IMR-90 (cell line): ENCODE results near the gene ZYG11B. TPM values are rescaled to one million over a fixed set of nuclear protein-coding genes. Genes with fewer than 3 reads are reported as not detected.

ENCODE experiments used
- ATAC-seq: fragments of 200-7000 bp; cut with Tn5 transposase; 2 replicates; pipeline ENCODE4 v1.9.1; 2020; ENCODE audit warnings: low read depth, mild to moderate bottlenecking, moderate library complexity
- BruUV-seq: library from RNA; stranded (reverse); fragments of 400-500 nt; replicated peaks from 2 replicates; lab custom pipeline; 2021; lab: Mats Ljungman, UMichigan
- CTCF ChIA-PET: fragments of 300-600 bp; formaldehyde crosslinking; extraction: SDS; loops from one replicate; lab custom pipeline; 2021; ENCODE audit warnings: antibody characterized with exemption; lab: Yijun Ruan, JAX
- POLR2A ChIA-PET: fragments of 300-600 bp; sonication (Branson Sonifier 250); formaldehyde crosslinking; loops from one replicate; lab custom pipeline; 2022; ENCODE audit warnings: antibody characterized with exemption; ENCODE audit not compliant: unreplicated experiment; lab: Charles Lee
- DNase-seq: peaks from one replicate; pipeline ENCODE4 v3.0.0; 2013
- H2AFZ ChIP-seq: replicated peaks from 2 replicates; pipeline ENCODE3; 2013; ENCODE audit warnings: low read length, mild to moderate bottlenecking; ENCODE audit not compliant: poor library complexity
- H2AK5ac ChIP-seq: 2 replicates; pipeline ENCODE4 v1.6.1; 2013; ENCODE audit warnings: low read depth, low read length, inconsistent platforms
- H2AK9ac ChIP-seq: replicated peaks from 2 replicates; pipeline ENCODE3; 2013; ENCODE audit warnings: mild to moderate bottlenecking, low read depth, low read length, moderate library complexity; ENCODE audit not compliant: poor library complexity
- H2BK120ac ChIP-seq: 2 replicates; pipeline ENCODE4 v1.6.1; 2013; ENCODE audit warnings: low read depth, low read length, inconsistent platforms
- H2BK15ac ChIP-seq: 3 replicates; pipeline ENCODE4 v1.6.1; 2013; ENCODE audit warnings: low read depth, low read length, inconsistent platforms
- H2BK20ac ChIP-seq: 2 replicates; pipeline ENCODE4 v1.6.1; 2013; ENCODE audit warnings: low read depth, mild to moderate bottlenecking, inconsistent platforms, low read length, moderate library complexity
- H2BK5ac ChIP-seq: 2 replicates; pipeline ENCODE4 v1.6.1; 2013; ENCODE audit warnings: mild to moderate bottlenecking, low read depth, low read length, inconsistent platforms; ENCODE audit not compliant: poor library complexity, severe bottlenecking
- H3K14ac ChIP-seq: replicated peaks from 2 replicates; pipeline ENCODE4 v1.6.1; 2013; ENCODE audit warnings: low read depth, low read length, inconsistent platforms
- H3K18ac ChIP-seq: 2 replicates; pipeline ENCODE4 v1.6.1; 2013; ENCODE audit warnings: low read depth, low read length, control low read depth
- H3K23ac ChIP-seq: 2 replicates; pipeline ENCODE4 v1.6.1; 2013; ENCODE audit warnings: low read depth, low read length, inconsistent platforms
- H3K27ac ChIP-seq: 2 replicates; pipeline ENCODE4 v1.5.1; 2013; ENCODE audit warnings: mild to moderate bottlenecking, control low read depth, low read length; ENCODE audit not compliant: insufficient read depth
- H3K27me3 ChIP-seq: 2 replicates; pipeline ENCODE4 v1.6.1; 2013; ENCODE audit warnings: low read length; ENCODE audit not compliant: control insufficient read depth, insufficient read depth
- H3K36me3 ChIP-seq: 2 replicates; pipeline ENCODE4 v1.6.1; 2013; ENCODE audit warnings: low read length, mixed read lengths; ENCODE audit not compliant: control insufficient read depth, insufficient read depth
- H3K4ac ChIP-seq: 2 replicates; pipeline ENCODE4 v1.6.1; 2013; ENCODE audit warnings: low read depth, low read length, inconsistent platforms
- H3K4me1 ChIP-seq: 2 replicates; pipeline ENCODE4 v1.6.1; 2013; ENCODE audit warnings: low read length, mixed read lengths; ENCODE audit not compliant: control insufficient read depth, insufficient read depth
- H3K4me2 ChIP-seq: 2 replicates; pipeline ENCODE4 v1.6.1; 2013; ENCODE audit warnings: low read depth, mild to moderate bottlenecking, control low read depth, low read length, moderate library complexity
- H3K4me3 ChIP-seq: 2 replicates; pipeline ENCODE4 v1.5.1; 2013; ENCODE audit warnings: low read depth, mild to moderate bottlenecking, control low read depth, low read length, moderate library complexity; ENCODE audit not compliant: insufficient read depth
- H3K56ac ChIP-seq: 2 replicates; pipeline ENCODE4 v1.6.1; 2013; ENCODE audit warnings: low read length, inconsistent platforms; ENCODE audit not compliant: insufficient read depth; ENCODE audit errors: extremely low read depth
- H3K79me1 ChIP-seq, 2 experiments: 2 replicates each; pipeline ENCODE4 v1.6.1; 2013; ENCODE audit warnings: low read length in 2 of 2, inconsistent platforms in 1 of 2, low read depth in 1 of 2
- H3K9ac ChIP-seq: 2 replicates; pipeline ENCODE4 v1.6.1; 2013; ENCODE audit warnings: low read depth, low read length, control low read depth
- H3K9me1 ChIP-seq: 2 replicates; pipeline ENCODE4 v1.6.1; 2013; ENCODE audit warnings: low read length, inconsistent platforms; ENCODE audit not compliant: insufficient read depth
- H3K9me3 ChIP-seq: 2 replicates; pipeline ENCODE4 v1.6.1; 2013; ENCODE audit warnings: low read length; ENCODE audit not compliant: control insufficient read depth, insufficient read depth
- H4K20me1 ChIP-seq: 2 replicates; pipeline ENCODE4 v1.6.1; 2013; ENCODE audit warnings: low read length, inconsistent platforms; ENCODE audit not compliant: insufficient read depth
- H4K5ac ChIP-seq: 2 replicates; pipeline ENCODE4 v1.6.1; 2013; ENCODE audit warnings: mild to moderate bottlenecking, low read depth, low read length, control low read depth
- H4K8ac ChIP-seq, 2 experiments: 2 replicates each; pipeline ENCODE4 v1.6.1; 2013; ENCODE audit warnings: low read depth in 2 of 2, low read length in 2 of 2, control low read depth in 1 of 2, inconsistent platforms in 1 of 2
- H4K91ac ChIP-seq: 2 replicates; pipeline ENCODE4 v1.6.1; 2013; ENCODE audit warnings: low read depth, low read length, inconsistent platforms; ENCODE audit not compliant: insufficient read depth
- FOS ChIP-seq: fragments of 150-350 bp; IDR thresholded peaks from 2 replicates; pipeline ENCODE4 v1.6.1; 2016; ENCODE audit warnings: low read depth, low read length
- MAZ ChIP-seq: IDR thresholded peaks from 2 replicates; pipeline ENCODE4 v1.6.1; 2012; ENCODE audit warnings: low read depth, mild to moderate bottlenecking, low read length, improper control_type of control experiment, moderate library complexity, borderline replicate concordance
- POLR2A ChIP-seq: IDR thresholded peaks from 2 replicates; pipeline ENCODE4 v1.6.1; 2012; ENCODE audit warnings: mild to moderate bottlenecking, low read depth, low read length
- RAD21 ChIP-seq: IDR thresholded peaks from 2 replicates; pipeline ENCODE4 v1.6.1; 2012; ENCODE audit warnings: low read length, improper control_type of control experiment
- WGBS, 2 experiments: methylation state at CpG; one replicate each; pipeline versions ENCODE4 v1.1.5 to v1.1.7; 2013; ENCODE audit warnings: missing lambda C conversion rate in 2 of 2; ENCODE audit not compliant: insufficient read length in 1 of 2; ENCODE audit errors: extremely low coverage in 2 of 2; 5-methylcytosine and 5-hydroxymethylcytosine counted together
- dilution Hi-C: fragments of 300-500 bp; cut with HindIII; formaldehyde crosslinking; loops from one replicate; pipeline ENCODE4 v1.14.3; 2018; ENCODE audit warnings: low sequenced_read_pairs; ENCODE audit not compliant: unreplicated experiment
- in situ Hi-C: fragments of 300-500 bp; cut with MboI; formaldehyde crosslinking; loops from 3 replicates; pipeline ENCODE4 v1.14.3; 2019; ENCODE audit warnings: low sequenced_read_pairs, inconsistent platforms, mixed read lengths
- intact Hi-C: fragments of 100-400 bp; cut with micrococcal nuclease; formaldehyde crosslinking; loops from 2 replicates; pipeline ENCODE4 v1.10.0; 2022
- polyA plus RNA-seq, 3 experiments: library from polyadenylated mRNA; depleted of rRNA; stranded (reverse); fragments of >200 nt; gene quantifications; 2 replicates each; pipeline ENCODE4 v1.2.3, GENCODE V29; 2012; ENCODE audit warnings: low replicate concordance in 1 of 3
- total RNA-seq: library from RNA; depleted of rRNA; stranded (reverse); fragments of >200 nt; gene quantifications from 2 replicates; pipeline ENCODE4 v1.2.3, GENCODE V29; 2012

Gene ZYG11B
- total and polyA plus RNA-seq, 2 of the 4 experiments (the other 2 are of a cell fraction), result 8.1 to 55.2 TPM

- dilution Hi-C loops (no loop called here), intact Hi-C loops (no loop called here), in situ Hi-C loops (no loop called here)
- no peak overlapping the region for H4K91ac ChIP-seq
- ATAC-seq (no peak), DNase-seq (no peak)
- H4K5ac ChIP-seq, result no peak overlapping the region
- H3K4me3 ChIP-seq, result no peak overlapping the region
- H4K20me1 ChIP-seq, result no peaks in the 10 kb centered on the region
- H2AK5ac ChIP-seq, result no peak overlapping the region
- no peak overlapping the region for H2BK5ac ChIP-seq
- H3K9ac ChIP-seq, result no peak overlapping the region
- no peaks in the 10 kb centered on the region for H3K4me1 ChIP-seq
- H2BK15ac ChIP-seq, result no peak overlapping the region
- ChIA-PET CTCF (no interaction called here), POLR2A (no interaction called here)
- BruUV-seq, result no TSS peak
- no peak for TF ChIP-seq FOS
- no peak for TF ChIP-seq RAD21
- no peak for TF ChIP-seq POLR2A
- TF ChIP-seq MAZ, result no peak
- H3K79me1 ChIP-seq, result no peaks in the 10 kb centered on the region; a peak in 2 of 4 replicates
- no peaks in the 10 kb centered on the region for H3K27me3 ChIP-seq
- no CpG with 5 or more reads among the region's 3 CpGs for WGBS, 2 experiments
- H3K36me3 ChIP-seq, result peaks cover 17% of the 10 kb centered on the region
- H2AFZ ChIP-seq, result no peak overlapping the region
- H2BK120ac ChIP-seq, result no peak overlapping the region
- no peak overlapping the region for H3K4ac ChIP-seq
- no peak overlapping the region for H4K8ac ChIP-seq
- H3K9me1 ChIP-seq, result no peaks in the 10 kb centered on the region
- no peaks in the 10 kb centered on the region for H3K9me3 ChIP-seq
- H2AK9ac ChIP-seq, result no peak overlapping the region
- H3K18ac ChIP-seq, result no peak overlapping the region
- no peak overlapping the region for H3K27ac ChIP-seq
- H3K23ac ChIP-seq, result no peak overlapping the region
- H3K56ac ChIP-seq, result no peak overlapping the region
- no peak overlapping the region for H3K14ac ChIP-seq
- H3K4me2 ChIP-seq, result no peak overlapping the region
- H2BK20ac ChIP-seq, result no peak overlapping the region
These were observed 72.1 kb downstream of the ZYG11B start for GRCh38 chr1:52798331-52798730.
